GM12873 (cell line): Measurements from ENCODE around the gene REN.

ENCODE experiments used
- TF ChIP-seq, protein P1 (sequence below): IDR thresholded peaks from 2 replicates; pipeline ENCODE4 v1.5.1; 2012; ENCODE audit warnings: low read depth, mild to moderate bottlenecking, moderate library complexity, low read length, control low read depth; ENCODE audit not compliant: insufficient read depth; ENCODE audit errors: missing control alignments

REN gene

DNA sequence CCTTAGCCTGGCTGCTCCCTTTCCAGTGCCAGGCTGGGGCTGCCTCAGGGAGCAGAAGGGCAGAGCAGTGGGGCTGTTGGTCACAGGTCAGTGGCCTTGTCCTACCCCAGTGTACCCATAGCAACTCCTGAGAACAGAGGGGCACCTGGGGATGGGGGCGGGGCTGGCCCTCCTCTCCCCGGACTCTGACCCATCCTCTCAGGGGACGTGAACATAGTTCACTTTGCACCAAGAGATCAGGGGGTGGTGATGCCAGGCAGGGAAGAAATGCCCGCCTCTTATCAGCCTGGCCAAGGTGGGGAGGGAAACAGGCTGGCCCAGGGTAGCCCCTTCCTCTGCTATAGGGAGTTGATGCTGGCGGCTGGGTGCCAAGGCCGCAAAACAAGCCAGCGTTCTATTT lies 19.2 kb downstream of the REN start:
- TF ChIP-seq, protein P1, sequence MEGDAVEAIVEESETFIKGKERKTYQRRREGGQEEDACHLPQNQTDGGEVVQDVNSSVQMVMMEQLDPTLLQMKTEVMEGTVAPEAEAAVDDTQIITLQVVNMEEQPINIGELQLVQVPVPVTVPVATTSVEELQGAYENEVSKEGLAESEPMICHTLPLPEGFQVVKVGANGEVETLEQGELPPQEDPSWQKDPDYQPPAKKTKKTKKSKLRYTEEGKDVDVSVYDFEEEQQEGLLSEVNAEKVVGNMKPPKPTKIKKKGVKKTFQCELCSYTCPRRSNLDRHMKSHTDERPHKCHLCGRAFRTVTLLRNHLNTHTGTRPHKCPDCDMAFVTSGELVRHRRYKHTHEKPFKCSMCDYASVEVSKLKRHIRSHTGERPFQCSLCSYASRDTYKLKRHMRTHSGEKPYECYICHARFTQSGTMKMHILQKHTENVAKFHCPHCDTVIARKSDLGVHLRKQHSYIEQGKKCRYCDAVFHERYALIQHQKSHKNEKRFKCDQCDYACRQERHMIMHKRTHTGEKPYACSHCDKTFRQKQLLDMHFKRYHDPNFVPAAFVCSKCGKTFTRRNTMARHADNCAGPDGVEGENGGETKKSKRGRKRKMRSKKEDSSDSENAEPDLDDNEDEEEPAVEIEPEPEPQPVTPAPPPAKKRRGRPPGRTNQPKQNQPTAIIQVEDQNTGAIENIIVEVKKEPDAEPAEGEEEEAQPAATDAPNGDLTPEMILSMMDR: no peak

DNA sequence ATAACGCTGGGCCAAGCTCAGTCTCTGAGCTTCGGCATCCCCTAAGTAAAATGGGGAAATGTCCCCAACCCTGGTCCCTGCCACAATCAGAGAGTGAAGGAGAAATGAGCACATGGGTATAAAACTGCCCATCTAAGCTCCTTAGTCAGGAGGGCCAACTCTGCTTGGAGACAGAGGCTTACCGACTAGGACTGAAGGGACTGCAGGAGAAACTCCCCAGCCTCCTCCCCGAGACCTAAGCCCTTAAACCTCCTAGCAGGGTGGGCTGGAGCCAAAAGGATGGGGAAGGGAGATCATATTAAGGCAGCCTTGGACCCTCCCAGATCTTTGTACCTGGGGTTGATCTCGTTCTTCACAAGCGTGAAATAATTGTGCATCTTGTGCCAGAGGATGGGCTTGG lies 19.8 kb downstream of the REN start:
- TF ChIP-seq, protein P1: no peak

DNA sequence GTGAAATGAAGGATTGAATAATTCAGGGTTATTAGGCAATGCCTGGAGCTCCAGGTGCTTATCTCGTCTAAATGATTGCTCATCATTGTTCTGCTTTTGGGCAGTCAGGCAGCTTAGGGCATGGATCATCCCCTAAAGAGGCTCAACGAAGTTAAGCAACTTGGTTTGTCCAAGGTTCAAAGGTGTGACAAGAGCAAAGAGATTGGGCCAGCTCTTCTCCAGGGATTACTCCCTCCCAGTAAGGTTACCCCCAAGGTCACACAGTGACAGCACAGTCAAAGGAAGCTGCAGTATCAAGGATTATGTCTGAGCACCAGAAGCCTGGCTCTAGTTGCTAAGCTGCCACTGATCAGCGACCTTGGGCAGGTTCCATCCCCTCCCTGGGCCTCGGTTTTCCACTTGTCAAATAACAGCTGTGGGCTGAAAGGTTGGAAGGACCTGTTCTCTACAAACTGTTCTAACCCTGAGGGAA lies 21.1 kb downstream of the REN start:
- TF ChIP-seq, protein P1: no peak

DNA sequence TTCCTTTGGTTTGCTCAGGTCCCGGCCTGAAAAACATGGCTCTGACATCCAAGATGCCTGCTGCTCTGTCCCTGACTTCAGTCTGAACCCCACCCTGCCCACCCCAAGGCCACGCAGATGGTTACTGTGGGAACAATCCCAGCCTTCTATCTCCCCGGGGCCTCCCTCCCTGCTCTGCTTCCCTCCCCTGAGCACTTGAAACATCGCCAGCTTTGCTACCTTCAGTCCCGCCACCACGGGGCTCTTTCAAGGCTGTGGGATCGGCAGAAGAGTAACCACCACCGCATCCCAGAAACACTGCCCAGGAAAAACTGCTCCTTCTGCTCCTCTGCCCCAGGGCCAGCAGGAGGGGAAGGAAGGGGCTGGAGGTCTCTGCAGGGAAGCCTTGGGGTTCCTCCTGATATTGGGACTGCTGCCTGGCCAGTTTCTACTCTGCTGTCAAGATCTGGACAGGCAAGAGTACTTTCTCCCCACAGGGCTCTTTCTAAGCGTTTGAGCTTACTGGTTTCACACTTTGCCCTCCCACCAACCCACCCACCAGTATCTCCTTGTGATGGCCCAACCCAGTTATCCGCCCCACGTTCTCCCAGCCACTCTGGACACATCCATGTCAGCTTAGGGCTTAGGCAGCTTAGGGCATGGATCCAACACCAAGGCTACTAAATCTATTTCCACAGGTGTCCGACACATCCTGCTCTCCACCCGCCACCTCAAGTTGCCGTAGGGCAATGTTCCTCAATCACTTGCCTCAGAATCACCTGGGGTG lies 22.7 kb downstream of the REN start:
- TF ChIP-seq, protein P1: no peak

DNA sequence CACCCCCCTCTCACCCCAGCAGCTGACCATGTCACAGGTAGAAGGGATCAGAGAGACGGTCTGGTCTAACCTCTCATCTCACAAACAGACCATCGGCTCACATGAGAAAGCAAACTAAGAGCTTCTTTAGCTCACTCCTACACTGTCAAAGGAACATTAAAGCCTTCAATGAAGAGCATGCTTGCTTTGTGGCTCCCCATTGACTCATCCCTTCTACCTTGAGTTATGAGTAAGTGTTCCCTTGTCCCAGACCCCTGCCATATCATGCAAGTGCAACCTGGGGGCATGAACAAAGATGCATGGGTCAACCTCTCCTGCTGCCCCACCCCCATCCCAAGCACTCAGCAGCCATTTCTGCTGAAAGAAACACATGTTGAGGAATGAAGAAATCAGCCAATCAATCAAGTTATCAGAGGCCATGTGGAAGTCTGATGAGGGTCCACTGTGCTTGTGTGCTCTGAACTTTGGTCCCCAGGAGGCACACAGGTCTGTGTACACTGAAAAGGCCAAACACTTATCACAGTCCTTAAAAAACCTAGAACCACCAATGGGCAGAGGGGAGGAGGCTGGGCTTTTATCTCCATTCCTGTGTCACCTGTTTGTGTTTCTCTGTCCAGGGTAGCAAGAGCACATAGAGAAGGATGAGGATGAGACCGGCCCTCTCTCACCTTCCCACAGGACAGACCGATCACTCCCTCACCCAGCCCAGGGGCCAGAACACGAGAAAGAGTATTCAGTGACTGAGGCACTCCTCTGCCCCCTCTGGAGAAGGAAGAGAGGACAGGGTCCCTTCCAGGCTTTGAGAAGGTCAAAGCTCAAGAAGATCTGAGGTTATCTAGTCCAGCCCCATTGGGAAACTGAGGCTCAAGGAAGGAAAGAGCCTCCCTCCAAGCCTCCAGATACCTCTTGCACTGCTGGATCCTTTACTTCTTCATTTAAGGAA lies 23.8 kb downstream of the REN start:
- TF ChIP-seq, protein P1: no peak

DNA sequence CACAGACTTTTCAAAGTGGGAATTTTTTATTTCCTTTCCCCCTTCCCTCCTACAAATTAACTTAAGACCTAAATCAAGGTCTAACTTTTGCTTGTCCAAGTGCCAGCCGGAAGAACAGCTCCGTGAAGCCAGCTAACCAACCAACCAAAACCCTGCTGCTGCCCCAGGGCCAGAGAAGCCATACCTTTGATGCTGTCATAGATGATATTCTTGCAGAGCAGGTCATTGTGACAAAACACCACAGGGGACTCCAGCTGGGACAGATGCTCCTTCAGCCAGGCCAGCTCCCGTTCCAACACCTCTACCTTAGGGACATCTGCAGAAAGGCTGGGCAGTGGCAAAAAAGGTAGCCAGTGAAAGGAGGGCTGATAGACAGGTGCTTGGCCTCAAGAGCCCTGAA lies 25.0 kb downstream of the REN start:
- TF ChIP-seq, protein P1: no peak

DNA sequence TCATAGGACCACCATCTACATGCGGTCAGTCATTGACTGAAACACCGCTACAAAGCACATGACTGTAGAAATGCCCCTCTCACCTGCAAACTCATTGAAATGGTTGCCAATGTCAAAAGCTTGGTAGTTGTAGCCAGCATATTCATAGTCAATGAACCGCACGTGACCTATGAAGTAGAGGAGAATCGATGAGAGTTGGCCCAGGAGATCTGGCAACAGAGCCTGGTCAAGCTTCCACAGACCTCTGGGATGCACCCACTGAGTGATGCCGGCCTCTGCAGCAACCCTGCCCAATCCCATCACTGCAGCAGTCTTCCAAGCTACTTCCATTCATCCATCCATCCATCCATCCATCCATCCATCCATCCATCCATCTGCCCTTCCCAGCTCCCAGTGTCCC lies 26.2 kb downstream of the REN start:
- TF ChIP-seq, protein P1: no peak
